ENCODE data around the gene OR2T35.

DNA sequence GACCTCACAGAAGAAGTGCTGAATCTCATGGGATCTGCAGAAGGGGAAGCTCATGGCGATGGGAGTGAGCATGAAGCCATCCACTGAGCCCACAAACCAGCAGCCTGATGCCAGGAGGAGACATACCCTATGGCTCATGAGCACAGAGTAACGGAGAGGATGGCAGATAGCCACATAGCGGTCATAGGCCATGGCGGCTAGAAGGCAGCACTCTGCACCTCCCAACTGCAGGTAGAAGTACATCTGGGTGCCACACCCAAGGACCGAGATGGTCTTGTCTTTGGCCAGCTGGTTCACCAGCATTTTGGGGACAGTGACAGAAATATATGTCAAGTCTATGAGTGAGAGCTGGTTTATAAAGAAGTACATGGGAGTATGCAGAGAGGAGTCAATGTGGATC lies 51.9 kb downstream of the OR2T35 start:
- no peak for TF ChIP-seq EZH2 (IDR thresholded peaks at IDR 0.05; ENCODE audit: borderline replicate concordance, low read length)
- TF ChIP-seq, protein P1, sequence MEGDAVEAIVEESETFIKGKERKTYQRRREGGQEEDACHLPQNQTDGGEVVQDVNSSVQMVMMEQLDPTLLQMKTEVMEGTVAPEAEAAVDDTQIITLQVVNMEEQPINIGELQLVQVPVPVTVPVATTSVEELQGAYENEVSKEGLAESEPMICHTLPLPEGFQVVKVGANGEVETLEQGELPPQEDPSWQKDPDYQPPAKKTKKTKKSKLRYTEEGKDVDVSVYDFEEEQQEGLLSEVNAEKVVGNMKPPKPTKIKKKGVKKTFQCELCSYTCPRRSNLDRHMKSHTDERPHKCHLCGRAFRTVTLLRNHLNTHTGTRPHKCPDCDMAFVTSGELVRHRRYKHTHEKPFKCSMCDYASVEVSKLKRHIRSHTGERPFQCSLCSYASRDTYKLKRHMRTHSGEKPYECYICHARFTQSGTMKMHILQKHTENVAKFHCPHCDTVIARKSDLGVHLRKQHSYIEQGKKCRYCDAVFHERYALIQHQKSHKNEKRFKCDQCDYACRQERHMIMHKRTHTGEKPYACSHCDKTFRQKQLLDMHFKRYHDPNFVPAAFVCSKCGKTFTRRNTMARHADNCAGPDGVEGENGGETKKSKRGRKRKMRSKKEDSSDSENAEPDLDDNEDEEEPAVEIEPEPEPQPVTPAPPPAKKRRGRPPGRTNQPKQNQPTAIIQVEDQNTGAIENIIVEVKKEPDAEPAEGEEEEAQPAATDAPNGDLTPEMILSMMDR (IDR thresholded peaks at IDR 0.05; ENCODE audit: low read length) = no peak

Data from OCI-LY1 (cell line).